Parathyroid adenoma (tissue), 2 donors: ENCODE data around the gene SYPL1.

ENCODE experiments used
- H2AFZ ChIP-seq: fragments of 300-600 bp; sonication (generic); one replicate; pipeline ENCODE4 v1.7.0; 2017; ENCODE audit warnings: antibody characterized with exemption, mild to moderate bottlenecking
- H3K27ac ChIP-seq: fragments of 300-600 bp; sonication (generic); one replicate; pipeline ENCODE4 v1.7.0; 2017
- H3K27me3 ChIP-seq: fragments of 300-600 bp; sonication (generic); one replicate; pipeline ENCODE4 v1.7.0; 2017; ENCODE audit warnings: low read length; ENCODE audit not compliant: control insufficient read depth, insufficient read depth
- H3K36me3 ChIP-seq: fragments of 300-600 bp; sonication (generic); one replicate; pipeline ENCODE4 v1.7.0; 2017; ENCODE audit warnings: low read length; ENCODE audit not compliant: control insufficient read depth, insufficient read depth
- H3K4me1 ChIP-seq: fragments of 300-600 bp; sonication (generic); one replicate; pipeline ENCODE4 v1.7.0; 2017; ENCODE audit warnings: control low read depth
- H3K4me2 ChIP-seq: fragments of 300-600 bp; sonication (generic); one replicate; pipeline ENCODE4 v1.7.0; 2017; ENCODE audit warnings: low read length
- H3K4me3 ChIP-seq: fragments of 300-600 bp; sonication (generic); one replicate; pipeline ENCODE4 v1.7.0; 2017; ENCODE audit warnings: low read depth, low read length
- H3K79me2 ChIP-seq: fragments of 300-600 bp; sonication (generic); one replicate; pipeline ENCODE4 v1.7.0; 2017; ENCODE audit warnings: control low read depth
- H3K9ac ChIP-seq: fragments of 300-600 bp; sonication (generic); one replicate; pipeline ENCODE4 v1.7.0; 2017; ENCODE audit warnings: mild to moderate bottlenecking
- H3K9me3 ChIP-seq: fragments of 300-600 bp; sonication (generic); one replicate; pipeline ENCODE4 v1.7.0; 2017; ENCODE audit warnings: low read length; ENCODE audit not compliant: control insufficient read depth
- TF ChIP-seq, protein P1 (sequence below): fragments of 300-600 bp; sonication (generic); IDR thresholded peaks from one replicate; pipeline ENCODE4 v1.7.0; 2017; ENCODE audit warnings: antibody characterized with exemption, mild to moderate bottlenecking
- donor health status: primary hyperparathyroidism.

Gene SYPL1

GRCh38 chr7:106092204-106092603 lies 19.9 kb downstream of the SYPL1 start:
- Histone ChIP-seq H3K27me3 (no peaks in the 10 kb centered on the region), H3K4me2 (no peak overlapping the region), H3K4me3 (no peak overlapping the region), H3K36me3 (no peaks in the 10 kb centered on the region), H2AFZ (no peak overlapping the region), H3K4me1 (no peaks in the 10 kb centered on the region), H3K79me2 (no peaks in the 10 kb centered on the region), H3K9me3 (no peaks in the 10 kb centered on the region), H3K27ac (no peak overlapping the region), H3K9ac (no peak overlapping the region)
- TF ChIP-seq, protein P1, sequence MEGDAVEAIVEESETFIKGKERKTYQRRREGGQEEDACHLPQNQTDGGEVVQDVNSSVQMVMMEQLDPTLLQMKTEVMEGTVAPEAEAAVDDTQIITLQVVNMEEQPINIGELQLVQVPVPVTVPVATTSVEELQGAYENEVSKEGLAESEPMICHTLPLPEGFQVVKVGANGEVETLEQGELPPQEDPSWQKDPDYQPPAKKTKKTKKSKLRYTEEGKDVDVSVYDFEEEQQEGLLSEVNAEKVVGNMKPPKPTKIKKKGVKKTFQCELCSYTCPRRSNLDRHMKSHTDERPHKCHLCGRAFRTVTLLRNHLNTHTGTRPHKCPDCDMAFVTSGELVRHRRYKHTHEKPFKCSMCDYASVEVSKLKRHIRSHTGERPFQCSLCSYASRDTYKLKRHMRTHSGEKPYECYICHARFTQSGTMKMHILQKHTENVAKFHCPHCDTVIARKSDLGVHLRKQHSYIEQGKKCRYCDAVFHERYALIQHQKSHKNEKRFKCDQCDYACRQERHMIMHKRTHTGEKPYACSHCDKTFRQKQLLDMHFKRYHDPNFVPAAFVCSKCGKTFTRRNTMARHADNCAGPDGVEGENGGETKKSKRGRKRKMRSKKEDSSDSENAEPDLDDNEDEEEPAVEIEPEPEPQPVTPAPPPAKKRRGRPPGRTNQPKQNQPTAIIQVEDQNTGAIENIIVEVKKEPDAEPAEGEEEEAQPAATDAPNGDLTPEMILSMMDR, result no peak

- no peaks in the 10 kb centered on the region for H3K9me3 ChIP-seq
- no peak overlapping the region for H3K9ac ChIP-seq
- no peak overlapping the region for H3K27ac ChIP-seq
- no peak overlapping the region for H3K4me2 ChIP-seq
- no peak overlapping the region for H2AFZ ChIP-seq
- no peaks in the 10 kb centered on the region for H3K4me1 ChIP-seq
- TF ChIP-seq, protein P1, result no peak
- no peak overlapping the region for H3K4me3 ChIP-seq
- no peaks in the 10 kb centered on the region for H3K27me3 ChIP-seq
- H3K36me3 ChIP-seq, result no peaks in the 10 kb centered on the region
- no peaks in the 10 kb centered on the region for H3K79me2 ChIP-seq
These were observed 22.5 kb downstream of the SYPL1 start for GRCh38 chr7:106089647-106090046.

DNA sequence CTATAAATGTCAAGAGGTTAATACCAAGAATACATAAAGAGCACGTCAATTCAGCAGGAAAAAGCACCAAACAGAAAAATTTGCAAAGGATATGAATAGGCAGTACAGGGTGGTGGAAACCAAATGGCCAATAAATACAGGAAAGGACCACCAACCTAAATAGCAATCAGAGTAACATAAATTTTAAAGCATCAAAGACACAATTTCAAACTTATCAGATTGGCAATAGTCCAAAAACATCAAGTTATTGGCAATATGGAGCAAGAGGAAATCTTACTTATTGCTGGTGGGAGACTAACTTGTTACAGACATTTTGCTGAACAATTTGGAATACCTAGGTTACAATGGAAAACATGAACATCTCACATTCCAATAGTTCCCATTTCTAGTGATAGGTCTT lies 24.1 kb downstream of the SYPL1 start:
- Histone ChIP-seq H3K9me3 (no peaks in the 10 kb centered on the region), H3K4me3 (no peak overlapping the region), H3K79me2 (no peaks in the 10 kb centered on the region), H3K9ac (no peak overlapping the region), H3K27me3 (no peaks in the 10 kb centered on the region), H3K27ac (no peak overlapping the region), H2AFZ (no peak overlapping the region), H3K4me1 (no peaks in the 10 kb centered on the region), H3K36me3 (no peaks in the 10 kb centered on the region), H3K4me2 (no peak overlapping the region)
- TF ChIP-seq, protein P1, result no peak

DNA sequence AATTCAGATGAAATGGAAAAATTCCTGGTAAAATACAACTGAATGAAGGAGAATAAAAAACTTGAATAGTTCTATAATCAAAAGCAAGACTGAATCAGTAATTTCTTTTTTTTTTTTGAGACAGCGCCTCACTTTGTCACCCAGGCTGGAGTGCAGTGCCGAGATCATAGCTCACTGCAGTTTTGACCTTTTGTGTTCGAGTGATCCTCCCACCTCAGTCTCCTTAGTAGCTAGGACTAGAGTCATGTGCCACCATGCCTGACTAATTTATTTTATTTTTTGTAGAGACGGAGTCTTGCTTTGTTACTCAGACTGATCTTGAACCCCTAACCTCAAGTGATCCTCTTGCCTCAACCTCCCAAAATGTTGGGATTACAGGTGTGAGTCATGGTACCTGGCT lies 26.1 kb downstream of the SYPL1 start:
- Histone ChIP-seq H3K9me3 (no peaks in the 10 kb centered on the region), H3K27ac (no peak overlapping the region), H3K79me2 (no peaks in the 10 kb centered on the region), H3K4me3 (no peak overlapping the region), H3K27me3 (no peaks in the 10 kb centered on the region), H2AFZ (no peak overlapping the region), H3K9ac (no peak overlapping the region), H3K4me1 (peaks cover 7% of the 10 kb centered on the region), H3K4me2 (no peak overlapping the region), H3K36me3 (no peaks in the 10 kb centered on the region)
- TF ChIP-seq, protein P1, result no peak

GRCh38 chr7:106085015-106085414 lies 27.1 kb downstream of the SYPL1 start:
- no peak overlapping the region for H3K9ac ChIP-seq
- H3K27ac ChIP-seq, result no peak overlapping the region
- H3K4me3 ChIP-seq, result no peak overlapping the region
- H3K9me3 ChIP-seq, result no peaks in the 10 kb centered on the region
- H3K27me3 ChIP-seq, result no peaks in the 10 kb centered on the region
- H3K36me3 ChIP-seq, result no peaks in the 10 kb centered on the region
- TF ChIP-seq, protein P1, result no peak
- H3K4me1 ChIP-seq, result peaks cover 7% of the 10 kb centered on the region
- H3K4me2 ChIP-seq, result no peak overlapping the region
- no peak overlapping the region for H2AFZ ChIP-seq
- no peaks in the 10 kb centered on the region for H3K79me2 ChIP-seq
